Femur (tissue), 1 donor: Measurements from ENCODE around the gene FAM81B.
"Not testable (repeated sequence)": the region's sequence is repeated elsewhere in the genome, so short reads cannot be mapped to it uniquely, and the experiment has no call there.

Experiments
- DNase-seq: peaks from one replicate; pipeline ENCODE4 v3.0.0-alpha.2; 2017

FAM81B gene

GRCh38 chr5:95390812-95391492 is at the start of gene FAM81B:
TSS of gene FAM81B (plus strand) at chr5:95391366. CDS start at chr5:95391390, 24 bp downstream.
- no peak for DNase-seq

GRCh38 chr5:95341444-95341843 is 49.7 kb upstream of the FAM81B start:
- DNase-seq: not testable (repeated sequence)

GRCh38 chr5:95347506-95348120 is 43.6 kb upstream of the FAM81B start:
- no peak for DNase-seq

GRCh38 chr5:95350631-95351030 is 40.5 kb upstream of the FAM81B start:
- DNase-seq: no peak

GRCh38 chr5:95352691-95353090 is 38.5 kb upstream of the FAM81B start:
- DNase-seq: no peak

GRCh38 chr5:95358320-95358719 is 32.8 kb upstream of the FAM81B start:
- DNase-seq: no peak

- no peak for DNase-seq
These were observed 32.3 kb upstream of the FAM81B start for GRCh38 chr5:95358848-95359247.

GRCh38 chr5:95360667-95361066 is 30.5 kb upstream of the FAM81B start:
- not testable (repeated sequence) for DNase-seq

- no peak for DNase-seq
These were observed 25.7 kb upstream of the FAM81B start for GRCh38 chr5:95365302-95366095.

- no peak for DNase-seq
These were observed 21.4 kb upstream of the FAM81B start for GRCh38 chr5:95369782-95370181.

GRCh38 chr5:95374061-95374460 is 17.1 kb upstream of the FAM81B start:
- DNase-seq: no peak

GRCh38 chr5:95375591-95375990 is 15.6 kb upstream of the FAM81B start:
- no peak for DNase-seq

GRCh38 chr5:95379133-95379532 is 12.0 kb upstream of the FAM81B start:
- no peak for DNase-seq

- DNase-seq: no peak
These were observed 11.0 kb upstream of the FAM81B start for GRCh38 chr5:95380103-95380628.

GRCh38 chr5:95382801-95383200 is 8.4 kb upstream of the FAM81B start:
- no peak for DNase-seq

GRCh38 chr5:95384485-95385213 is 6.5 kb upstream of the FAM81B start:
- no peak for DNase-seq

- no peak for DNase-seq
These were observed 5.8 kb upstream of the FAM81B start for GRCh38 chr5:95385334-95385733.

GRCh38 chr5:95391965-95392364 is 799 bp downstream of the FAM81B start:
- not testable (repeated sequence) for DNase-seq

- peak; percentile 38 for DNase-seq
These were observed 1.5 kb downstream of the FAM81B start for GRCh38 chr5:95392593-95393182.

- DNase-seq: no peak
These were observed 2.1 kb downstream of the FAM81B start for GRCh38 chr5:95393279-95393678.

- no peak for DNase-seq
These were observed 7.8 kb downstream of the FAM81B start for GRCh38 chr5:95398989-95399388.

- DNase-seq: no peak
These were observed 10.5 kb downstream of the FAM81B start for GRCh38 chr5:95401626-95402025.
